ENCODE measurements around the gene ARHGAP20. TPM values are rescaled to one million over a fixed set of nuclear protein-coding genes. Genes with fewer than 3 reads are reported as not detected.

ARHGAP20 gene
- total and polyA plus RNA-seq, 2 of the 4 experiments (the other 2 are of a cell fraction): 1.4 to 2.5 TPM

DNA sequence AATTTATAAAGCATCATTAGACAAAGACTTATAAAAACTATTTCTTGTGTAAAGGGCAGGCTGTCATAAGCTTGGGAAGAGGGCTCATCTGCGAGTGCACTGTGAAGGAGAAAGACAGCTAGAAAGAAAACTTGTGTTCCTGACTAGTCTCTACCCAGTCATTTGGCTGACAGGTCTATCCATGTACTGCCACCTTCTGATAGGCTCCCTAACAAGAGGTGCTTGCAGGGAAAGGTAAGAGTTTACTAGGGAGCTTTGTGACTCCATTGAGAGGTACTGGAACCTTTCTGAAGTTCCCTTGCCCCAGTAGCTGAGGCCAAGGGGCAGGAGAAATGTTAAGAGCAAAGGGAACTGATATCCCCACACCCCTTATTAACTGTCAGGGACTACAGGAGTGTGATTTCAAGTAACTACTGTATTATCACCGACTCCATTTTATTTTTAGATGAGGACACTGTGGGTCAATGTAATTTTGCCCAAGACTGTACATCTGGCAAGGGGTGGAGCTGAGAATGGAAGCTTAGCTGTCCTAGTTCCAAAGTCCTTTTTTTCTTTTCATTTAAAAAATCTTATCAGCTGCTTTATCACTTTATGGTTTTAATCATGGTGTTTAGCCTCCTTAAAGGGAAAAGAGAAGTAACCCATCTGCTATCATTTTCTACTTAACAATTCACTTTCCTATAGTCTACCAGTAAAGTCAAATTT, 129.4 kb downstream of the ARHGAP20 start:
- Histone ChIP-seq H2BK15ac (ENCODE audit: low read depth, low read length) (no peak overlapping the region; the same call in 2 of the 3 replicates), H2BK5ac (ENCODE audit: low read depth, low read length, poor library complexity, severe bottlenecking) (no peak overlapping the region), H3K9me3 (ENCODE audit: control insufficient read depth, insufficient read depth, low read length) (no peaks in the 10 kb centered on the region), H3K4me3 (ENCODE audit: insufficient read depth, low read depth, low read length) (no peak overlapping the region), H3K9me1 (ENCODE audit: insufficient read depth, low read length) (no peaks in the 10 kb centered on the region; the same call in 1 of the 2 replicates), H3K56ac (ENCODE audit: extremely low read depth, insufficient read depth, low read length) (no peak overlapping the region), H2BK20ac (ENCODE audit: low read depth, low read length) (no peak overlapping the region), H3K23ac (ENCODE audit: low read depth, low read length) (no peak overlapping the region), H4K20me1 (ENCODE audit: insufficient read depth, low read length) (no peaks in the 10 kb centered on the region), H2BK120ac (ENCODE audit: low read depth, low read length) (no peak overlapping the region), H4K91ac (ENCODE audit: insufficient read depth, low read depth, low read length) (no peak overlapping the region), H3K27ac (ENCODE audit: insufficient read depth, low read length) (no peak overlapping the region), H3K4me2 (ENCODE audit: low read depth, low read length) (no peak overlapping the region), H3K18ac (ENCODE audit: low read depth, low read length) (no peak overlapping the region), H2AK5ac (ENCODE audit: low read depth, low read length) (no peak overlapping the region), H3K36me3 (ENCODE audit: control insufficient read depth, insufficient read depth, low read length) (peaks cover 28% of the 10 kb centered on the region), H3K4me1 (ENCODE audit: control insufficient read depth, insufficient read depth, low read length) (no peaks in the 10 kb centered on the region), H3K4ac (ENCODE audit: low read depth, low read length) (no peak overlapping the region), H4K5ac (ENCODE audit: low read depth, low read length) (no peak overlapping the region), H2AK9ac (replicated peaks; ENCODE audit: low read depth, low read length, poor library complexity) (no peak overlapping the region), H3K79me1 (ENCODE audit: low read depth in 1 of 2, low read length in 2 of 2) (no peaks in the 10 kb centered on the region), H3K14ac (replicated peaks; ENCODE audit: low read depth, low read length) (no peak overlapping the region), H2AFZ (replicated peaks; ENCODE audit: low read length, poor library complexity) (no peak overlapping the region), H3K9ac (ENCODE audit: low read depth, low read length) (no peak overlapping the region), H3K27me3 (ENCODE audit: control insufficient read depth, insufficient read depth, low read length) (no peaks in the 10 kb centered on the region), H4K8ac (ENCODE audit: low read depth in 2 of 2, low read length in 2 of 2) (no peak overlapping the region)
- dilution Hi-C loops (cut with HindIII; ENCODE audit: low sequenced_read_pairs, unreplicated experiment) (no loop called here), intact Hi-C loops (cut with micrococcal nuclease) (no loop called here), in situ Hi-C loops (cut with MboI; ENCODE audit: low sequenced_read_pairs) (no loop called here)
- no peak for ATAC-seq (ENCODE audit: low read depth)
- ChIA-PET POLR2A (ENCODE audit: unreplicated experiment) (no interaction called here), CTCF (no interaction called here)
- no TSS peak for BruUV-seq (replicated peaks)
- no CpG with 5 or more reads among the region's 2 CpGs for WGBS, 2 experiments (ENCODE audit: extremely low coverage in 2 of 2, insufficient read length in 1 of 2)
- TF ChIP-seq NFE2L2 (IDR thresholded peaks at IDR 0.05; ENCODE audit: low read depth, low read length) (no peak), MAFK (IDR thresholded peaks at IDR 0.05; ENCODE audit: low read depth, low read length) (no peak), CHD1 (IDR thresholded peaks at IDR 0.05; ENCODE audit: low read depth, low read length) (no peak), FOS (IDR thresholded peaks at IDR 0.05; ENCODE audit: low read depth, low read length) (no peak), RAD21 (IDR thresholded peaks at IDR 0.05; ENCODE audit: low read length) (no peak)
- TF ChIP-seq, protein P1, sequence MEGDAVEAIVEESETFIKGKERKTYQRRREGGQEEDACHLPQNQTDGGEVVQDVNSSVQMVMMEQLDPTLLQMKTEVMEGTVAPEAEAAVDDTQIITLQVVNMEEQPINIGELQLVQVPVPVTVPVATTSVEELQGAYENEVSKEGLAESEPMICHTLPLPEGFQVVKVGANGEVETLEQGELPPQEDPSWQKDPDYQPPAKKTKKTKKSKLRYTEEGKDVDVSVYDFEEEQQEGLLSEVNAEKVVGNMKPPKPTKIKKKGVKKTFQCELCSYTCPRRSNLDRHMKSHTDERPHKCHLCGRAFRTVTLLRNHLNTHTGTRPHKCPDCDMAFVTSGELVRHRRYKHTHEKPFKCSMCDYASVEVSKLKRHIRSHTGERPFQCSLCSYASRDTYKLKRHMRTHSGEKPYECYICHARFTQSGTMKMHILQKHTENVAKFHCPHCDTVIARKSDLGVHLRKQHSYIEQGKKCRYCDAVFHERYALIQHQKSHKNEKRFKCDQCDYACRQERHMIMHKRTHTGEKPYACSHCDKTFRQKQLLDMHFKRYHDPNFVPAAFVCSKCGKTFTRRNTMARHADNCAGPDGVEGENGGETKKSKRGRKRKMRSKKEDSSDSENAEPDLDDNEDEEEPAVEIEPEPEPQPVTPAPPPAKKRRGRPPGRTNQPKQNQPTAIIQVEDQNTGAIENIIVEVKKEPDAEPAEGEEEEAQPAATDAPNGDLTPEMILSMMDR (conservative IDR thresholded peaks at IDR 0.05; ENCODE audit: low read depth, low read length): no peak
- DNase-seq: no peak
